22Rv1 (cell line): Measurements from ENCODE around the gene PTCRA.

ENCODE experiments used
- H3K27ac ChIP-seq: fragments of 450-650 bp; 2 replicates; pipeline ENCODE4 v1.5.1; 2017
- CTCF ChIP-seq: fragments of 450-650 bp; IDR thresholded peaks from 2 replicates; pipeline ENCODE4 v1.5.1; 2017; ENCODE audit warnings: mild to moderate bottlenecking
- ZFX ChIP-seq: fragments of 450-650 bp; IDR thresholded peaks from 2 replicates; pipeline ENCODE4 v1.6.1; 2017; ENCODE audit warnings: antibody characterized with exemption, borderline replicate concordance

PTCRA gene, protein sequence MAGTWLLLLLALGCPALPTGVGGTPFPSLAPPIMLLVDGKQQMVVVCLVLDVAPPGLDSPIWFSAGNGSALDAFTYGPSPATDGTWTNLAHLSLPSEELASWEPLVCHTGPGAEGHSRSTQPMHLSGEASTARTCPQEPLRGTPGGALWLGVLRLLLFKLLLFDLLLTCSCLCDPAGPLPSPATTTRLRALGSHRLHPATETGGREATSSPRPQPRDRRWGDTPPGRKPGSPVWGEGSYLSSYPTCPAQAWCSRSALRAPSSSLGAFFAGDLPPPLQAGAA

DNA sequence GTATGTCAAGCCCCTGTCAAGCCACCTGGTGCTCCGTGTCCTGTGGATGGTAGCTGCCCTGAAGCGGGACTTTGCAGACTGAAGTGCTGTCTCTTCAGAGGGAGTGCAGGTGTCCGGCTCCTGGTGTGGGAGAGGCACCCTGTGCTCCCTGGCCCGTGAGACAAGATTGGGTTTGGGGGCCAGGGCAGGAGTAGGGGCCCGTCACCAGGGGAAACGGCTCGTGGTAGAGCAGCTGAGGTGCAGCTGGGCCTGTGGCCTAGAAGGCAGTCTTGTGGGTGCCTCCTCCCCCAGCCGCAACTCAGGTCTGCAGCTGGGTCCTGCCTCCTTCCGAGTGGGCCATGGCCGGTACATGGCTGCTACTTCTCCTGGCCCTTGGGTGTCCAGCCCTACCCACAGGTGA, at the start of gene PTCRA:
Gene PTCRA (plus strand): TSS at position 322 of the 400 bp plus-strand sequence. CDS start 17 bp downstream, at position 339.
- TF ChIP-seq ZFX (no peak), CTCF (no peak)
- no peak within 1 kb of the TSS for H3K27ac ChIP-seq

GRCh38 chr6:42870145-42870936, 45.5 kb upstream of the PTCRA start:
- no peak overlapping the region for H3K27ac ChIP-seq
- no peak for TF ChIP-seq CTCF
- TF ChIP-seq ZFX = no peak

DNA sequence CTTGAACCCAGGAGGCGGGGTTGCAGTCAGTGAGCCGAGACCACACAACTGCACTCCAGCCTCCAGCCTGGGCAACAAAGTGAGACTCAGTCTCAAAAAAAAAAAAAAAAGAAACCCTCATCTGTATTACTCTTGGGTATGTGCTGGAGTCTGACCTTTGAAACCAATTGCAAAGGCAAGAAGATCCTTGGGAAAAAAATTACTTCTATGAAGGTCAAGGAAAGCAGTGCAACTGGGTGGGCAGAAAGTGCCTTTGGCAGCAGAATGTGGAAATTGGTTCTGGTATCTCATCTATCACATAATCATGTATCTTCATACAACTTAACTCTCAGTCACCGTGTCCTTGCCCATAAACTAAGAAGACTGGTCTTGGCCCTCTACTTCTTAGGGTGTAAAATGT, 44.1 kb upstream of the PTCRA start:
- no peak for TF ChIP-seq CTCF
- no peak for TF ChIP-seq ZFX

GRCh38 chr6:42873313-42873712, 42.5 kb upstream of the PTCRA start:
- no peak overlapping the region for H3K27ac ChIP-seq
- TF ChIP-seq ZFX = no peak
- no peak for TF ChIP-seq CTCF

More for the DNA sequence above, 44.1 kb upstream of the PTCRA start:
- H3K27ac ChIP-seq = no peak overlapping the region

- TF ChIP-seq ZFX (no peak), CTCF (no peak)
- peak overlapping the region; percentile 35; the same call in 1 of the 2 replicates for H3K27ac ChIP-seq
These were observed 38.2 kb upstream of the PTCRA start for GRCh38 chr6:42877695-42878094.

- H3K27ac ChIP-seq = peak within 1 kb of the TSS; percentile 96
- TF ChIP-seq ZFX (no peak), CTCF (no peak)
These were observed 36.2 kb upstream of the PTCRA start, which contains the start of gene RPL7L1 for GRCh38 chr6:42879372-42880239. Gene RPL7L1, plus strand, starts transcription at chr6:42879616. Its CDS starts 295 bp downstream, at chr6:42879911.

GRCh38 chr6:42880240-42880817, 35.5 kb upstream of the PTCRA start:
- H3K27ac ChIP-seq = peak overlapping the region; percentile 96

DNA sequence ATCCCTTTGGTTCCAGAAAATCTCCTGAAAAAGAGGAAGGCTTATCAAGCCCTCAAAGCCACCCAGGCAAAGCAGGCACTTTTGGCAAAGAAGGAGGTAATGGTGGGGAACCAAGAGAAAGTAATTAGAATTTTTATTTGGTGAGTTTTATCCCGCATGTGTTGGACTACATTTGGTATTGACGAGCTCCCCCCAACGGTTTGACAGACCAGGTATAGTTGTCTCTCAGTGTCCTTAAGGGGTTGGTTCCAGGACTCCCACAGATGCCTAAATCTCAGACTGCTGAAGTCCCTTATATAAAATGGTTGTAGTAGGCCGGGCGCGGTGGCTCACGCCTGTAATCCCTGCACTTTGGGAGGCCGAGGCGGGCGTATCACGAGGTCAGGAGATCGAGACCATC, 35.0 kb upstream of the PTCRA start:
- H3K27ac ChIP-seq = peak overlapping the region; percentile 96
